Stimulated activated CD8-positive, alpha-beta memory T cell treated with anti-CD3 and anti-CD28 coated beads, Interleukin-2, amount 100 ng/mL, for 1 hour (primary cell): ENCODE data around the gene STAG3.
"Not testable (repeated sequence)": the region's sequence is repeated elsewhere in the genome, so short reads cannot be mapped to it uniquely, and the experiment has no call there.

Source experiments
- DNase-seq, 2 donors: peaks; one replicate each; pipeline ENCODE4 v3.0.0-alpha.2; 2020; ENCODE audit warnings: low read depth in 2 of 2

STAG3 gene

GRCh38 chr7:100173806-100174495 is 3.8 kb upstream of the STAG3 start:
- no peak for DNase-seq

DNA sequence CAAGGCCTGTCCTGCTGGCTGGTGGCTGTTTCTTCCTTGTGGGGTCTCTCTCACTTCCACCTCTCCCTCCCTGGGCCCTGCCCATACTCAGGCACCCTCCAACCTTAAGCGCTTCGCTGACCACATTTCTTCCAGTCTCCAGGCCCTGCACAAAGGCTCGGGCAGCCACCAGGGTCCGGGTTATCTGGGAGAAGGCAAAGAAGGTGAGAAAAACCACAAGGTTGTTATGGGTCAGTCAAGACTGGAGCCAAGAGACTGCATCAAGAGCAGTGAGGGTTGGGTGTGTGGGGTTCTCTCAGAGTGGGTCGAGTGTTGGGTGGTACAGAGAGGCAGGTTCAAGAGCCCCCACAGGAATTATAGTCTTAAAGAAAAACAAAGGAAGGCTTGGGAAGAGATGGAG is 3.1 kb upstream of the STAG3 start:
- no peak for DNase-seq

GRCh38 chr7:100175296-100175935 is 2.3 kb upstream of the STAG3 start:
- no peak for DNase-seq

GRCh38 chr7:100176096-100177044 is 1.3 kb upstream of the STAG3 start:
- no peak for DNase-seq

DNA sequence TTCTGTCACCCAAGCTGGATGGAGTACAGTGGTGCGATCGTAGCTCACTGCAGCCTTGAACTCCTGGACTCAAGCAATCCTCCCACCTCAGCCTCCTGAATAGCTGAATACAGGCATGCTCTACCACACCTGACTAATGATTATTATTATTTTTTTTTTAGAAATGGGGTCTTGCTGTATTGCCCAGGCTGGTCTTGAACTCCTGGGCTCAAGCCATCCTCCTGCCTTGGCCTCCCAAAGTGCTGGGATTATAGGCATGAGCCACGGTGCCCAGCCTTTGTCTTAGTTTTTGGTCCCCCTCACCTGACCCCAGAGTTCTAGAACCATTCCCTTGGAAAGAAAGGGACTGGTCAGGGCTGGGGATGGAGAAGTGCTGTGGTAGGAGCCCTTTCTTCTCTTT is 2.4 kb downstream of the STAG3 start:
- not testable (repeated sequence) for DNase-seq

- DNase-seq, result not testable (repeated sequence)
Measured at GRCh38 chr7:100182616-100183015, 4.9 kb downstream of the STAG3 start.

GRCh38 chr7:100183090-100183489 is 5.4 kb downstream of the STAG3 start:
- DNase-seq, result not testable (repeated sequence)

DNA sequence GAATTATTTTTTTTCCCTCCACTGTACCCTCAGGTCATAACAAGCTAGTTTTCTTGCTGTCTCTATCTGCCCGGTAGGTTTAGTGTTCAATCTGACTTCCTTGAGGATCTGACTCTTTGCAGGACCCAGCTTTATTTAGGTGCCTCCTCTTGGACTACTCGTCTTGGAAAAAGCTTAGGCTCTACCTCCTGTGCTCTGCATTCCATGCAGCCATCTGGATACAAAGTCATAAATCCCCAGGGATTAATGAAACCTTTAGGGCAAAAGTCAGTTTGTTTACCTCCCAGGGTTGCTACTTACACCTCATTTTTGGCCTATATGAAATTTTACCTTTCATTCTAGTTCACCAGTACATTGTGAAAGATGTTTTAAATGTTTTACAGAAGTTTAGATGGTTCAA is 8.0 kb downstream of the STAG3 start:
- DNase-seq, result no peak

GRCh38 chr7:100189061-100189460 is 11.3 kb downstream of the STAG3 start:
- no peak for DNase-seq

- DNase-seq, result no peak
Measured at GRCh38 chr7:100190048-100190711, 12.5 kb downstream of the STAG3 start.

DNA sequence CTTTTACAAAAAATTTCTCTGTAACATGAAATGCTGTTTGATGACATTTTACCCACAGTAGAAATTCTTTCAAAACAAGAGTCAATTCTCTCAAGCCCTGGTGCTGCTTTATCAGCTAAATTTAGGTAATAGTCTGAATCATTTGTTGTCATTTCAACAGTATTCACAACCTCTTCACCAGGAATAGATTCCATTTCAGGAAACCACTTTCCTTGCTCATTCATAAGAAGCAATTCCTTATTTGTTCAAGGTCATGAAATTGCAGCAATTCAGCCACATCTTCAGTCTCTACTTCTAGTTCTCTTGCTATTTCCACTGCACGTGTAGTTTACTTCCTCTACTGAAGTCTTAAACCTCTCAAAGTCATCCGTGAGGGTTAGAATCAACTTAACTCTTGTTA is 14.1 kb downstream of the STAG3 start:
- DNase-seq, result no peak

DNA sequence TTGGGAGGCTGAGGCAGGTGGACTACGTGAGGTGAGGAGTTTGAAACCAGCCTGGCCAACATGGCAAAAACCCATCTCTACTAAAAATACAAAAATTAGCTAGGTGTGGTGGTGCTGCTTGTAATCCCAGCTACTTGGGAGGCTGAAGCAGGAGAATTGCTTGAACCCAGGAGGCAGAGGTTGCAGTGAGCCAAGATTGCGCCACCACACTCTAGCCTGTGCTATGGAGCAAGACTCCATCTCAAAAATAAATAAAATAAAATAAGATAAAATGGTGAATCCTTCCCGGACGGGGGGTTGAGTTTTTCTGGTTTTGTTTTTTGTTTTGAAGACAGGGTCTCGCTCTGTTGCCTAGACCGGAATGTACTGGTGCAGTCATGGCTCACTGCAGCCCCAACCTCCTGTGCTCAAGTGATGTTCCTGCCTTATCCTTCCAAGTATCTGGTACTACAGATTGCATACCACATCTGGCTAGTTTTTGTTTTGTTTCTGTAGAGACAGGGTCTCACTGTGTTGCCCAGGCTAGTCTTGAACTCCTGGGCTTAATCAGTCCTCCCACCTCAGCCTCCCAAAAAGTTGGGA is 14.7 kb downstream of the STAG3 start:
- DNase-seq, result not testable (repeated sequence)

GRCh38 chr7:100192969-100193368 is 15.3 kb downstream of the STAG3 start:
- DNase-seq, result no peak

- no peak for DNase-seq
Measured at GRCh38 chr7:100195222-100195621, 17.5 kb downstream of the STAG3 start.

DNA sequence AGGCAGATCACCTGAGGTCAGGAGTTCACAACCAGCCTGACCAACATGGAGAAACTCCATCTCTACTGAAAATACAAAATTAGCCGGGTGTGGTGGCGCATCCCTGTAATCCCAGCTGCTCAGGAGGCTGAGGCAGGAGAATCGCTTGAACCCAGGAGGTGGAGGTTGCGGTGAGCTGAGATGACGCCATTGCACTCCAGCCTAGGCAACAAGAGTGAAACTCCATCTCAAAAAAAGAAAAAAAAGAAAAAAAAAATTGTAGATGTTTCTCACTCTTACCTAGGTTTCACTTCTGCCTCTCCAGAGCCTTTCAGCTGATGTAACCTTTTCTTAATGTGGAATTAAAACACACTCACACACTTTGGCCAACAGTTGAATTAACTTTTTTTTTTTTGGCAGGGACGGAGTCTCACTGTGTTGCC is 18.2 kb downstream of the STAG3 start:
- not testable (repeated sequence) for DNase-seq

GRCh38 chr7:100198266-100198665 is 20.5 kb downstream of the STAG3 start:
- no peak for DNase-seq

DNA sequence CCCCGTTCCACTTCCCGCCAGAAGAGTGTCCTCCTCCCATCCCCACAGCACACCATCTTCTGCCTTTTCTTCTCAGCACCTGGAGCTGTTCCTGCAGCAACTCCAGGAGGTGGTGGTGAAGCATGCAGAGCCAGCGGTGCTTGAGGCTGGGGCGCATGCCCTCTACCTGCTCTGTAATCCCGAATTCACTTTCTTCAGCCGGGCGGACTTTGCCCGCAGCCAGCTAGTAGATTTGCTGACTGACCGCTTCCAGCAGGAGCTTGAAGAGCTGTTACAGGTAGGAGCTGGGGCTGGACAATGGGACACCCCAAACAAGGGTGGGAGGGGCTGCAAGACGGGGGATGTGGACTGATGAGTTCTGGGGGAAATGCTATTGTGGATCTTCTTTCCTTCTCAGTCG is 23.0 kb downstream of the STAG3 start:
- DNase-seq, result no peak

DNA sequence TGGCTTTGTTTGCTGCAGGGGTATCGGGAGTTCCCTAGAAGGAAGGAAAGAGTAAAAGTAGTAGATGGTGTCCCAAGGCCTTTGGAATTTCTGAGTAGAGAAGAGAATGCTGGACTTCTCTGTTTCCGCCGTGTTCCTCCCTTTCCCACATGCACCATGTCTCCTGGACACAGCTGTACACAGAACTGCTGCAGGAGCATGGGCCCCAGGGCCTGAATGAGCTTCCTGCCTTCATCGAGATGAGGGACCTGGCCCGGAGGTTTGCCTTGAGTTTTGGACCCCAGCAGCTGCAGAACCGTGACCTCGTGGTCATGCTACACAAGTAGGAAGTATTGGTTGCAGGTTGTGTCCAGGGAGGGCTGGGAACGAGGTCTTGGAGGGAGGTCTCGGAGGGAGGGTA is 26.7 kb downstream of the STAG3 start:
- DNase-seq, result no peak

DNA sequence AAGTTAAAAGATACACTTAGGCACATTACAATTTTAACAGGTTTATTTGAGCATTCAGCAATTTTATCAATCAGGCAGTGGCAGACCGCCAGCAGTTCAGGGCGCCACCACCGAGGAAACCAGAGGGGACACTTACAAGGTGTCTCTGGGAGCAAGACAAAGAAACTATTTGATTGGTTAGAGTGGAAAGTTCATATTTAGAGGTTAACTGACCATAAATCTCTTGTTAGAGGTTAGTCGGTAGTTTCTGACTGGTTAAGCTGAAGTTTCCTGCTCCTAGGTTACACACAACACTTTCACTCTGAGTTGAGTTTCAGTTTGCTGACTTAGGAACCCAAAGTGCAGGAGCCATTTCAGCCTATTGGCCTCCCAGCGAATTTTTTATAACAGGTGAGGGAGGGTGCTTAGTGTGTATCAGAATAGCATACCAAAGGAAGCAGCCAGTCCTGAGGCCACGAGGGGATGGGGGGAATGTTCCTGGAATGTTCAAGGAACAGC is 31.2 kb downstream of the STAG3 start:
- DNase-seq, result no peak

GRCh38 chr7:100209493-100209892 is 31.8 kb downstream of the STAG3 start:
- DNase-seq, result no peak

GRCh38 chr7:100210805-100211204 is 33.1 kb downstream of the STAG3 start:
- no peak for DNase-seq
